AG09309 (cell line): ENCODE results near the gene ACVR1.

Source experiments
- DNase-seq: peaks from one replicate; pipeline ENCODE4 v3.0.0-alpha.2; 2010; ENCODE audit warnings: low read depth
- H3K4me3 ChIP-seq: 2 replicates; pipeline ENCODE4 v1.5.1; 2011; ENCODE audit warnings: mild to moderate bottlenecking, low read depth, low read length, moderate library complexity; ENCODE audit not compliant: control insufficient read depth
- CTCF ChIP-seq: IDR thresholded peaks from 2 replicates; pipeline ENCODE4 v1.5.1; 2011; ENCODE audit warnings: mild to moderate bottlenecking, low read depth, low read length, inconsistent platforms; ENCODE audit not compliant: insufficient read depth, control insufficient read depth; ENCODE audit errors: missing control alignments

ACVR1 gene

DNA sequence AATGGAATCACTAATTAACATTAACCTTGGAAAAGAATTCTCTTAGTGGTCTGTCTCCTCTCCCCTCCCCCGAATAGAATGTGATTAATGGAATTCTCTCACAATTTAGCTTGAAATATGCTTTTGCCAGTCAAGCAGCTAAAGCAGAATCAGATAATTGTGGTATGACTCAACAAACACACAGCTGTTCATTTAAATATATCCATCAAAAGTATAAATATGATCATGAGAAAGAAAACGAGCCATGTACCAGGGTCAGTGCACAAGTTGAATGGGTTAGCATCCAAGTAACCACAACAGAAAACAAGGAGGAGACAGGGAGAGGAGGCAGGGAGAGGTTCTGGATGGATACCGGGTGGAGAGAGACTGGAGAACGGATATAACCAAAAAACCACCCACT is 66.9 kb downstream of the ACVR1 start:
- TF ChIP-seq CTCF = no peak
- no peak overlapping the region for H3K4me3 ChIP-seq
- no peak for DNase-seq

DNA sequence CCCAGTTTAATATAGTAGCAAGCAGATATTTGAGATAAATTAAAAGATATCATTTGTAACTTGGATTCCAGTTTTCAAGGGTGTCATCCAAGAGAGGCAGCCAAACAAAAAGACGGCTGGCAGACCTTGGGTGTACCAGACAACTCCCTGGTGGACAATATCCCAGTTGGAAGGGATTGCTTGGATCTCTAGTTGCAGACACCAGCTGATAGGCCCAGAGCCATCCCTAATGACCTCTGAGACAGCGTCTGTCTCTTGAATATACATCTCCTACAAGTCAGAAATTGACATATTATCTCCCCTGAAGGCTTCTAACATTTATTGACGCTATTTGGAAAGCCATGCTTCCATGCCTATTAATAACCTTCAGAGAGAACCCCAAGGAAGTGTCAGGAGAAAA is 67.7 kb downstream of the ACVR1 start:
- H3K4me3 ChIP-seq = no peak overlapping the region
- no peak for TF ChIP-seq CTCF
- DNase-seq = no peak

DNA sequence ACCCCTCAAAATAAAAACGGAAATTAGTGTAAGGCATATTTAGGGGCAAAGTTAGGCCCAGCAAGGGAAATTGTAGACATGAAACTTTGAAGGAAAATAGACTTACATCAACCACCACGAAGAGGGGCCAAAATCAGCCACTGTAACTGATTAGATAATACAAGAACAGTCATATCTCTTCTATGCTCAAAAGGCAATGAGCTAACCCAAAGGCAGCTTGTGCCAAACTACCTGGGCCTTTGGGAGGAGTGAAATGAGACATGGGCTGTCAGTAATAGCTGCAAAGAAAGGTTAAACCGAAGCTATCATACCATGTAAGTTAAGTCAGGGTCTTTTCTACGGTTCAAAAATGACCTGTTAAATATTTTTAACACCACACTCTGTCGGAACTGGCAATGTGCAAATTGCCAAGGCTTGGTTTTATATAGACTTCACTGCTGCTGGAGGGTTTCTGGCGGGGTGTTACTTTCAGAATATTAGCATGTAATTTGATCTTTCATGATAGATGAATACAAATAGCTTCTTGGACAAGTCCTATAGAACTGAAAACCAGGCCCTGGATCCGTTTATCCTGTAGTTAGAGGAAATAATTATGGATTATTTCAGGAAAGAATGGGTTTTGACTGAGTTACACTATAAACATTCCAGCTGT is 69.6 kb downstream of the ACVR1 start:
- TF ChIP-seq CTCF = no peak
- no peak overlapping the region for H3K4me3 ChIP-seq
- no peak for DNase-seq

- H3K4me3 ChIP-seq = no peak overlapping the region
- no peak for TF ChIP-seq CTCF
- DNase-seq = no peak
Observed at GRCh38 chr2:157805519-157805918, 70.6 kb downstream of the ACVR1 start.

DNA sequence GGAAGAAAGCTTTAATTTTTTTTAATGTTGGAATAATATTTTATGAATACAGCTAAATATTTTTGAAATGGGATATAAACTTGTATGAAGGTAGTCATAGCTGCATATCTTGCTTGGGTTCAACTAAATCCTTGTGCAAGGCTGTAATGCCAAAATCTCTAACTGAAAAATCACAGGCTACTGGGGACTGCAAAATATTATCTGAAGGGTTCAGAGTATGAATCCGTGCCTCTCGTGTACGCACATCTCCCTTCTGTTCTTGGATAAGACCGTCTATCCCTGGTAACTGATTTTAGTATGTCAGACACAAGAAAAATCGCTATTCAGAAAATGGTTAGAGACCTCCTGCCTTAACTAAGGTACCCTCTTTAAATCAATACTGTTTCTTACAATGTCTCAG is 71.8 kb downstream of the ACVR1 start:
- no peak for TF ChIP-seq CTCF
- no peak for DNase-seq
- no peak overlapping the region for H3K4me3 ChIP-seq

DNA sequence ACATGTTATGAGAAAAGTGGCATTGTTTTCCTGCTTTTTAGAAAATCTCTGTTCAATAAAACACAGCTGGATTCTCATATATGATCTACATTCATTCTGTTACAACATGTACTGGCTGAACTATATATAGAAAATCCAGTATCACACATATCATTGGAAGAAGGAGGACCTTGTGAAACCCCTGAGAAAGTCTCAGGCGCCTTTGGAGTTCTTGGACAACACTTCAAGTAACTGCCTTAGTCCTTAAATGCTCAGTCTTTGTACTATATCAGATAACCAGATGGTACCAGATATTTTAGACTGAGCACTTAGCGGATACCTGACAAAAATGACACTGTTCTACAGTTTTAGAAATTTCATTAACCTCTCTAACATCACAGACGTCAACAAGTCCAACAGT is 72.2 kb downstream of the ACVR1 start:
- no peak overlapping the region for H3K4me3 ChIP-seq
- DNase-seq = no peak
- no peak for TF ChIP-seq CTCF

GRCh38 chr2:157803476-157803875 is 72.7 kb downstream of the ACVR1 start:
- no peak overlapping the region for H3K4me3 ChIP-seq
- no peak for DNase-seq
- no peak for TF ChIP-seq CTCF
